Activated CD8-positive, alpha-beta T cell treated with anti-CD3 and anti-CD28 coated beads for 36 hours (primary cell): Measurements from ENCODE around the gene MAP7. TPM values are rescaled to one million over a fixed set of nuclear protein-coding genes. Genes with fewer than 3 reads are reported as not detected.
"Not testable (repeated sequence)": the region's sequence is repeated elsewhere in the genome, so short reads cannot be mapped to it uniquely, and the experiment has no call there.

Experiments
- ATAC-seq: fragments of 200-7000 bp; cut with Tn5 transposase; one replicate; pipeline ENCODE4 v1.10.0; 2021; ENCODE audit warnings: mild to moderate bottlenecking, moderate library complexity
- CTCF ChIA-PET: fragments of 350-600 bp; sonication (Branson Sonifier 250); formaldehyde crosslinking; loops from one replicate; lab custom pipeline; 2021; ENCODE audit warnings: antibody characterized with exemption; lab: Charles Lee
- POLR2A ChIA-PET: fragments of 350-600 bp; sonication (Branson Sonifier 250); formaldehyde crosslinking; loops from one replicate; lab custom pipeline; 2021; ENCODE audit warnings: antibody characterized with exemption; lab: Charles Lee
- DNase-seq: peaks from one replicate; pipeline ENCODE4 v3.0.0-alpha.2; 2020
- H3K27ac Mint-ChIP-seq: one replicate; pipeline ENCODE4 v1.8.0; 2021; ENCODE audit warnings: mild to moderate bottlenecking, mixed read lengths
- H3K27me3 Mint-ChIP-seq: one replicate; pipeline ENCODE4 v1.8.0; 2021; ENCODE audit warnings: mixed read lengths
- H3K36me3 Mint-ChIP-seq: one replicate; pipeline ENCODE4 v1.8.0; 2021; ENCODE audit warnings: low read depth, mixed read lengths
- H3K4me1 Mint-ChIP-seq: one replicate; pipeline ENCODE4 v1.8.0; 2021; ENCODE audit warnings: low read depth, mixed read lengths
- H3K4me3 Mint-ChIP-seq: one replicate; pipeline ENCODE4 v1.8.0; 2021; ENCODE audit warnings: mild to moderate bottlenecking, moderate library complexity, mixed read lengths
- H3K9me3 Mint-ChIP-seq: one replicate; pipeline ENCODE4 v1.8.0; 2021; ENCODE audit warnings: mixed read lengths
- CTCF ChIP-seq: fragments of 200-600 bp; IDR thresholded peaks from one replicate; pipeline ENCODE4 v1.8.0; 2022; ENCODE audit warnings: antibody characterized with exemption, mild to moderate bottlenecking
- intact Hi-C: fragments of 100-400 bp; cut with micrococcal nuclease; formaldehyde crosslinking; loops from one replicate; pipeline ENCODE4 v1.10.0; 2022
- total RNA-seq, 2 experiments: library from RNA; stranded (reverse); gene quantifications; one replicate each; pipeline ENCODE4 v1.2.3, GENCODE V29; 2021

MAP7 gene
- total RNA-seq, 2 experiments from 2014 or later: 0.47 to 0.67 TPM

GRCh38 chr6:136586295-136586694 lies 36.1 kb upstream of the MAP7 start:
- Mint-ChIP-seq H3K36me3 (peaks cover 27% of the 10 kb centered on the region), H3K27ac (peak overlapping the region; percentile 35), H3K4me3 (no peak overlapping the region), H3K4me1 (peaks cover 3% of the 10 kb centered on the region), H3K27me3 (no peaks in the 10 kb centered on the region), H3K9me3 (peaks cover 5% of the 10 kb centered on the region)
- intact Hi-C loops: no loop called here
- no peak for ATAC-seq
- ChIA-PET POLR2A (interaction anchor here (1.0 kb wide), 1 partner anchor 15 kb away, joined by 3 read pairs; no protein-coding TSS in a partner anchor), CTCF (interaction anchor here (3.1 kb wide), 1 partner anchor 206 kb away, joined by 12 read pairs; the partner anchor contains the start of gene MAP3K5)
- TF ChIP-seq CTCF: no peak
- DNase-seq: no peak

- H3K4me1 Mint-ChIP-seq, DNase-seq, intact Hi-C loops, H3K27ac Mint-ChIP-seq, H3K4me3 Mint-ChIP-seq, H3K9me3 Mint-ChIP-seq, H3K27me3 Mint-ChIP-seq, ATAC-seq: not testable (repeated sequence)
- peaks cover 25% of the 10 kb centered on the region for H3K36me3 Mint-ChIP-seq
- ChIA-PET CTCF (interaction anchor here (1.0 to 3.1 kb wide), 2 partner anchors 207 to 242 kb away, joined by 3 to 12 read pairs; partner anchors contain the start of gene MAP3K5), POLR2A (interaction anchor here (0.6 to 1.0 kb wide), 2 partner anchors 16 to 22 kb away, joined by 3 read pairs; no protein-coding TSS in a partner anchor)
Observed at GRCh38 chr6:136585523-136585922, 35.3 kb upstream of the MAP7 start.

DNA sequence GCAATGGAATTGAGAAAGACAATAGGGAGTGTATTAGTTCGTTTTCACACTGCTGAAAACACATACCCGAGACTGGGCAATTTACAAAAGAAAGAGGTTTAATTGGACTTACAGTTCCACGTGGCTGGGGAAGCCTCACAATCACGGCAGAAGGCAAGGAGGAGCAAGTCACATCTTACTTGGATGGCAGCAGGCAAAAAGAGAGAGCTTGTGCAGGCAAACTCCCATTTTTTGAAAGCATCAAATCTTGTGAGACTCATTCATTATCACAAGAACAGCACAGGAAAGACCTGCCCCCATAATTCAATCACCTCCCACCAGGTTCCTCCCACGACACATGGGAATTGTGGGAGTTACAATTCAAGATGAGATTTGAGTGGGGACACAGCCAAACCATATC lies 34.1 kb upstream of the MAP7 start:
- intact Hi-C loops, H3K27me3 Mint-ChIP-seq, H3K4me3 Mint-ChIP-seq, ATAC-seq, H3K27ac Mint-ChIP-seq, H3K9me3 Mint-ChIP-seq, DNase-seq, POLR2A ChIA-PET, H3K4me1 Mint-ChIP-seq: not testable (repeated sequence)
- CTCF ChIA-PET: interaction anchor here (0.9 to 3.1 kb wide), 5 partner anchors 37 to 208 kb away, joined by 3 to 12 read pairs (median 3); partner anchors contain the start of gene MAP3K5
- H3K36me3 Mint-ChIP-seq: peaks cover 22% of the 10 kb centered on the region

DNA sequence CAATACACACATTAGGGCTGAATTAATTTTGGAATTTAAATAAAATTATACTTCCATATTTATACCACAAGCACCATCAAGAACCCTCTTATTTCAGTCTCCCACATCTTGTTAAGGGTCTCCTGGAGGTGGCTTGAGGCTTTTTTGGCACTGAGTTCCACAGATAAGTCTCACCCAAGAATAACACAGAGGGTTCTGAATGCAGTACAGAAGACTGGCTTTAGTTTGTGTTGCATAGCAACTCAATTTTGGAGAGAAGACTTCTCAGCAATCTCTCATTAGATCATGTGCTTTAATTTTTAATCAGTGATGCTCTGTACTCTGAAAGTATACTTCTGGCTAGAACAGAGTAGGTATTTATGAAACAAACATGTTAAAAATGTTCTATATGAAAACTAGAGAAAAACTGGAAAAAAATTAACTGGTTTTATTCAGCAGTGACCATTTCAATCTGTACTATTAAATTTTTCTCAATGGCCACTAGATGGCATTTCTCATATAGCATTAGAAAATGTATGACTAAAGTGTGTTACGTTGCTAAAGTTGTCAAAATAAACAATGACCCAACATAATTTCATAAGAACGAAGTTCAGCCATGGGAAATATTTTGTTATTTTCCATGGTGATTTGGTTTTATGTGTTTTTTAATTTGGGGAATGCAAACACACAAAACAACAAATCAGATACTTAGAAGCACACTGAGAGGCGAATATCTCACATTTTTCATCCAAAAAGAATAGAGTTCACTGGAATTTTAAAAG lies 32.7 kb upstream of the MAP7 start:
- ATAC-seq: no peak
- POLR2A ChIA-PET: no interaction called here

DNA sequence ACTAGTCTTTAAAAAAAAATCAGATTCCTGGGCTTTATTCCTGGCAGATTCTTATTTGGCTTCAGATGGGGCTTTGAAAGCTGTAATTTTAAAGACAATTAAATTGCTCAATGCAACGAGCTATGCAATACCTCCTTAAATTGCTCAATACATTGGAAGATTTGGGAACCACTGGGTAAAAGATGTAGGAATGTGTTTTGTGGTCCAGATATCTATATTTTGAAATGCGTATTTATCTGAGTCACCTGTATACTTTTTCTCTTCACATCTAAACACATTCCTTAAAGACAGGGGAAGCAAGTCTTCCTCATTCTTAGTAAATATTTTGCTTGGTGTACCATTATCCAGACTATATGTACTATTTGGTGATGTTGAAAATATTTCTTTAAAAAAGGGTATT lies 29.6 kb upstream of the MAP7 start:
- Mint-ChIP-seq H3K4me1 (no peaks in the 10 kb centered on the region), H3K4me3 (no peak overlapping the region), H3K9me3 (no peaks in the 10 kb centered on the region), H3K27ac (no peak overlapping the region), H3K36me3 (peaks cover 19% of the 10 kb centered on the region), H3K27me3 (no peaks in the 10 kb centered on the region)
- POLR2A ChIA-PET: interaction anchor here (0.9 kb wide), 1 partner anchor 14 kb away, joined by 3 read pairs; no protein-coding TSS in a partner anchor
- ATAC-seq (no peak), DNase-seq (no peak)
- intact Hi-C loops: no loop called here
- TF ChIP-seq CTCF: no peak
- CTCF ChIA-PET: interaction anchor here (1.5 kb wide), 1 partner anchor 9 kb away, joined by 4 read pairs; no protein-coding TSS in a partner anchor

More for the DNA sequence above, 32.7 kb upstream of the MAP7 start:
- no peaks in the 10 kb centered on the region for H3K4me1 Mint-ChIP-seq
- peaks cover 16% of the 10 kb centered on the region for H3K36me3 Mint-ChIP-seq
- H3K9me3 Mint-ChIP-seq: no peaks in the 10 kb centered on the region
- DNase-seq: no peak
- TF ChIP-seq CTCF: peak; percentile 76
- CTCF ChIA-PET: interaction anchor here (0.9 to 2.1 kb wide), 6 partner anchors 30 to 210 kb away, joined by 3 to 12 read pairs (median 4); partner anchors contain the start of genes MAP3K5 and MAP7
- no peak overlapping the region for H3K4me3 Mint-ChIP-seq
- no peak overlapping the region for H3K27ac Mint-ChIP-seq
- H3K27me3 Mint-ChIP-seq: no peaks in the 10 kb centered on the region
- intact Hi-C loops: no loop called here

GRCh38 chr6:136576821-136577220 lies 26.6 kb upstream of the MAP7 start:
- intact Hi-C loops: no loop called here
- no peak overlapping the region for H3K4me3 Mint-ChIP-seq
- no peak overlapping the region for H3K27ac Mint-ChIP-seq
- H3K4me1 Mint-ChIP-seq: no peaks in the 10 kb centered on the region
- no peak for ATAC-seq
- ChIA-PET CTCF (no interaction called here), POLR2A (no interaction called here)
- no peak for DNase-seq
- TF ChIP-seq CTCF: no peak
- H3K9me3 Mint-ChIP-seq: peaks cover under 1% of the 10 kb centered on the region
- no peaks in the 10 kb centered on the region for H3K27me3 Mint-ChIP-seq
- H3K36me3 Mint-ChIP-seq: peaks cover 23% of the 10 kb centered on the region
